Ovary (tissue), 9 donors: ENCODE results near the gene CFAP44. TPM values are rescaled to one million over a fixed set of nuclear protein-coding genes. Genes with fewer than 3 reads are reported as not detected.

Source experiments
- DNase-seq, 5 donors: peaks; one replicate each; pipeline ENCODE4 v3.0.0-alpha.2; 2019 to 2020
- H3K27ac ChIP-seq, 2 donors: fragments of 200-600 bp; one replicate each; pipeline versions ENCODE4 v1.5.1 to v1.8.0; 2019 to 2022
- H3K27me3 ChIP-seq: fragments of 200-600 bp; one replicate; pipeline ENCODE4 v1.8.0; 2022
- H3K36me3 ChIP-seq: fragments of 200-600 bp; sonication (generic); one replicate; pipeline ENCODE4 v1.5.1; 2019
- H3K4me1 ChIP-seq: one replicate; pipeline ENCODE4 v1.8.1; 2013; ENCODE audit warnings: mild to moderate bottlenecking, moderate library complexity; ENCODE audit not compliant: insufficient read depth
- H3K4me3 ChIP-seq: fragments of 200-600 bp; sonication (generic); one replicate; pipeline ENCODE4 v1.5.1; 2017
- H3K9me3 ChIP-seq, 2 donors: fragments of 200-600 bp in 1 of 2; sonication (generic) in 1 of 2; one replicate each; pipeline versions ENCODE4 v1.5.1 to v1.8.1; 2013 to 2019; ENCODE audit warnings: mild to moderate bottlenecking in 1 of 2, moderate library complexity in 1 of 2
- EP300 ChIP-seq: sonication (generic); formaldehyde crosslinking; IDR thresholded peaks from one replicate; pipeline ENCODE4 v1.6.1; 2017; ENCODE audit warnings: antibody characterized with exemption
- POLR2A ChIP-seq: fragments of 450-650 bp; IDR thresholded peaks from one replicate; pipeline ENCODE4 v1.6.1; 2017; ENCODE audit warnings: antibody characterized with exemption, mild to moderate bottlenecking, moderate library complexity
- WGBS, 3 donors: extraction: QIAGEN DNeasy Blood & Tissue Kit in 1 of 3; methylation state at CpG; one replicate each; pipeline versions ENCODE4 v1.1.5 to v1.1.7; 2013 to 2017; 5-methylcytosine and 5-hydroxymethylcytosine counted together
- intact Hi-C, 4 donors: fragments of 100-400 bp; cut with DNase I; formaldehyde crosslinking; loops; one replicate each; pipeline versions ENCODE4 v1.11.0 to v1.15.1; 2022 to 2023
- polyA plus RNA-seq, 2 donors: library from polyadenylated mRNA; stranded (reverse); fragments of 200-250 nt in 1 of 2; fragments of 350-450 nt in 1 of 2; fragmentation: Illumina TruSeq in 1 of 2; extraction: RNeasy Lipid Tissue Mini Kit (QIAGEN cat#74804) in 1 of 2; gene quantifications; one replicate each; pipeline ENCODE4 v1.2.3, GENCODE V29; 2013 to 2014
- total RNA-seq, 7 donors: library from RNA; depleted of rRNA in 2 of 7; stranded (reverse); fragments of >200 nt in 2 of 7; fragmentation: NEBNext Ultra II Directional in 3 of 7; extraction: Animal tissue kit (Norgen Biotek cat#: 25700) in 3 of 7; gene quantifications; one replicate each; pipeline versions ENCODE4 v1.1.0 to v1.2.4, GENCODE V29; 2016 to 2023
- TF ChIP-seq, protein P1 (sequence below), 3 donors: fragments of 450-650 bp in 2 of 3; fragments of 200-600 bp in 1 of 3; IDR thresholded peaks; one replicate each; pipeline versions ENCODE4 v1.5.1 to v1.8.0; 2016 to 2022; ENCODE audit warnings: antibody characterized with exemption in 3 of 3, mild to moderate bottlenecking in 1 of 3
- donor health status: DM: no; HTN: no; CAD: no; lungs with moderate emphysema.
- donor health status: DM: no; HTN: no; CAD: no.
- donor health status: Bipolar disorder and iron deficiency.
- donor health status: DM: yes; HTN: yes; CAD: no.
- donor health status: DM: no; HTN: no; CAD: no.
- donor health status: DM: yes; HTN: yes; CAD: no.

CFAP44 gene
- total and polyA plus RNA-seq, 9 donors, result 4.8 to 27.0 (median 8.9) TPM

DNA sequence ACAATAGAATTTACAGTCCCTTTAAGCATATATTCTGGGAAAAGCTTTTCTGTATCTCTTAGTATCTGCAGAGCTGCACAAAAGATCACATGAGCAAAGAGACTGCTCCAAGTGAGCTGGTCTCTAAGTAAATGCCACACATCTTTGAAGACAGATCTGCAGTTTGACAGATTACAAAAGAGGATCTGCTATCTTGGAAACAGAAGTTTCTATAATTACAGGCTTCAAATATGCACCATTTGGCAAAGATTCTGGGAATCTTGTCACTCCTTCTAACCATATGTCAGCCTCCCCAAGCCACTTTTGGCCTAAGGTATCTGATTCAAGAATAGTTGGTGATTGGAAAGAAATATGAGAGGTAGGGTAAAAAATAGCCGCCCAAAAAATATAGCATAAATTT is 9.6 kb upstream of the CFAP44 start:
- 94 to 98% (median 98%) methylated on average over 1 of the region's 1 CpG for WGBS, 3 donors
- Histone ChIP-seq H3K36me3 (no peaks in the 10 kb centered on the region), H3K9me3 (no peaks in the 10 kb centered on the region), H3K27me3 (no peaks in the 10 kb centered on the region), H3K4me3 (no peak overlapping the region), H3K27ac (no peak overlapping the region), H3K4me1 (no peaks in the 10 kb centered on the region)
- DNase-seq, result no peak
- intact Hi-C loops, result no loop called here
- TF ChIP-seq POLR2A, result no peak
- TF ChIP-seq, protein P1, sequence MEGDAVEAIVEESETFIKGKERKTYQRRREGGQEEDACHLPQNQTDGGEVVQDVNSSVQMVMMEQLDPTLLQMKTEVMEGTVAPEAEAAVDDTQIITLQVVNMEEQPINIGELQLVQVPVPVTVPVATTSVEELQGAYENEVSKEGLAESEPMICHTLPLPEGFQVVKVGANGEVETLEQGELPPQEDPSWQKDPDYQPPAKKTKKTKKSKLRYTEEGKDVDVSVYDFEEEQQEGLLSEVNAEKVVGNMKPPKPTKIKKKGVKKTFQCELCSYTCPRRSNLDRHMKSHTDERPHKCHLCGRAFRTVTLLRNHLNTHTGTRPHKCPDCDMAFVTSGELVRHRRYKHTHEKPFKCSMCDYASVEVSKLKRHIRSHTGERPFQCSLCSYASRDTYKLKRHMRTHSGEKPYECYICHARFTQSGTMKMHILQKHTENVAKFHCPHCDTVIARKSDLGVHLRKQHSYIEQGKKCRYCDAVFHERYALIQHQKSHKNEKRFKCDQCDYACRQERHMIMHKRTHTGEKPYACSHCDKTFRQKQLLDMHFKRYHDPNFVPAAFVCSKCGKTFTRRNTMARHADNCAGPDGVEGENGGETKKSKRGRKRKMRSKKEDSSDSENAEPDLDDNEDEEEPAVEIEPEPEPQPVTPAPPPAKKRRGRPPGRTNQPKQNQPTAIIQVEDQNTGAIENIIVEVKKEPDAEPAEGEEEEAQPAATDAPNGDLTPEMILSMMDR (IDR thresholded peaks at IDR 0.05), result no peak
- no peak for TF ChIP-seq EP300

DNA sequence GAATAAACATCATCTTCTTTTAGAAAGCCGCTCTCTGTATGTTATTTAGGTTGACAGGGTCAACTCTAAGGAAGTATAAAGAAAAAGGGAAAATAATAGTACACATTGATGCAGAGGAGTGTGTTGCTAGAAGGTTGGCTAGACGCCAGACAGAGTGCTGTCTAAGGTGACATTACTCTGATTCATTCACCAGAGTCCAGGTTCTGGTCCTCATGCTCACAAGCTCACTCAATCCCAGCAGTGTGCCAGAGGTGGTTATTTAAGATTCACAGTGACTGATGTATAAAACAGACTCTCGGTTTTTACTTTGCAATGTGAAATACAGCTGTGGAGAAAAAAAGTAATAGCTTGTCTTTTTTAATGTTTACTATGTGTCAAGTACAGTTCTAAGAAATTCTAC is 1.7 kb downstream of the CFAP44 start:
- TF ChIP-seq, protein P1 (IDR thresholded peaks at IDR 0.05), result no peak
- TF ChIP-seq EP300 (no peak), POLR2A (no peak)
- 90 to 95% (median 93%) methylated on average over 3 of the region's 3 CpGs for WGBS, 3 donors
- H3K27me3 ChIP-seq, result no peaks in the 10 kb centered on the region
- no peaks in the 10 kb centered on the region for H3K9me3 ChIP-seq
- intact Hi-C loops, result no loop called here
- H3K4me1 ChIP-seq, result peaks cover 3% of the 10 kb centered on the region
- DNase-seq, result no peak
- H3K27ac ChIP-seq, result no peak overlapping the region
- no peak overlapping the region for H3K4me3 ChIP-seq
- no peaks in the 10 kb centered on the region for H3K36me3 ChIP-seq

DNA sequence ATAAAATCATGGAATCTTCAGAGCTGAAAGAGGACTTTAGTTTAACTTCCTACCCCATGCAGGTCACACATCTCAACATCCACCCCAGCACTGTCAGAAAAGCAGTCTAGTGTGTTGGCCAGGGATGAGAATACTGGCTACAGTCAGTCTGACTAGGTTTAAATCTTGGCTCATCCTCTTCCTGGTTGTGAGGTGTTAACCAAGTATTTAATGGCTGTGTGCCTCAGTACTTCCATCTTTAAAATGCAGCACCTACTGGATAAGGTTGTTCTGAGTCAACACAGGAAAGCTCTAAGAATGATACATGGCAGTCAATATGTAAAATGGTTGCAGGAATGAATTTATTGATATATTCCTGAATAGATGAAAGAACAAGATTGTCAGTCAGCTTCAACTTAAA is 3.1 kb downstream of the CFAP44 start:
- H3K9me3 ChIP-seq, result no peaks in the 10 kb centered on the region
- H3K36me3 ChIP-seq, result no peaks in the 10 kb centered on the region
- DNase-seq, result no peak
- TF ChIP-seq EP300 (no peak), POLR2A (no peak)
- TF ChIP-seq, protein P1 (IDR thresholded peaks at IDR 0.05), result no peak
- H3K27ac ChIP-seq, result no peak overlapping the region
- intact Hi-C loops, result no loop called here
- H3K27me3 ChIP-seq, result no peaks in the 10 kb centered on the region
- no peak overlapping the region for H3K4me3 ChIP-seq
- H3K4me1 ChIP-seq, result peaks cover 3% of the 10 kb centered on the region

DNA sequence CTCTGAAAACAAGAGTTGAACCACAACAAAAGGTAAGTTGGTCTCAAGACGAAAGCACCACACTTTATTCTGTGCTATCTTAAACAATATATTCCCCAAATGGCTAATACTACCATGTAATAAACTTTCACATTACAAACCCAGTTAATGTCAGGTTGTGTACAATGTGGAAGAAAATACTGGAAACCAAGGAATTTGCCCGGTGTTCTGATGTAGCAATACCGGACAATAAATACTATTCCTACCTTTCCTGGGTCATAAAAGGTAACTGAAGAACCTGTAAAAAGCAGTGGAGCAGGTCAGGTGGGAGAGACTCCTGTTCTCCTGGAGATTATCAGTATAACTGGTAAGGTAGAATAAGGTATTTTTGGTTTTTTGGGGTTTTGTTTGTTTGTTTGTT is 3.9 kb downstream of the CFAP44 start:
- Histone ChIP-seq H3K27ac (no peak overlapping the region), H3K4me3 (no peak overlapping the region), H3K36me3 (no peaks in the 10 kb centered on the region), H3K27me3 (no peaks in the 10 kb centered on the region), H3K9me3 (no peaks in the 10 kb centered on the region), H3K4me1 (peaks cover 3% of the 10 kb centered on the region)
- TF ChIP-seq POLR2A (no peak), EP300 (no peak)
- TF ChIP-seq, protein P1 (IDR thresholded peaks at IDR 0.05), result no peak
- WGBS, 3 donors, result 63 to 77% (median 77%) methylated on average over 3 of the region's 3 CpGs
- DNase-seq, result no peak
- intact Hi-C loops, result no loop called here

DNA sequence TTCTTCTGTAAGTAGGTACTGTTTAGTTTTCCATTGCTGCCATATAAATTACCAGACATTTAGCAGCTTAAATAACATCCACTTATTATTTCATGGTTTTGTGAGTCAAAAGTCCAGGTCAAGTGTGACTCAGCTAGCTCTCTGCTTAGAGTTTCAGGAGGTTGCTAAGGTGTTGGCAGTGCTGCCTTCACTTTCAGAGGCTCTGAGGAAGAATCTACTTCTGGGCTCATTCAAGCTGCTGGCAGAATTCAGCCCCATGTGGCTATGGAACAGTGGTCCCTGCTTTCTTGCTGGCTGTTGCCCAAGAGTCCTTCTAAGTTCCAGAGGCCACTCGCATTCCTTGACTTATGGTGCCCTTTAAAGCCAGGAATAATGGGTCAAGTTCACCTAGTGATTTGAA is 4.5 kb downstream of the CFAP44 start:
- Histone ChIP-seq H3K4me3 (no peak overlapping the region), H3K27me3 (no peaks in the 10 kb centered on the region), H3K36me3 (no peaks in the 10 kb centered on the region), H3K9me3 (no peaks in the 10 kb centered on the region), H3K4me1 (peaks cover 3% of the 10 kb centered on the region), H3K27ac (no peak overlapping the region)
- 91 to 96% (median 94%) methylated on average over 1 of the region's 1 CpG for WGBS, 3 donors
- TF ChIP-seq POLR2A (no peak), EP300 (no peak)
- TF ChIP-seq, protein P1 (IDR thresholded peaks at IDR 0.05), result no peak
- intact Hi-C loops, result no loop called here
- DNase-seq, result no peak
